NCI-H2081 treated with DMSO at 0.1 percent for 48 hours (cell line): ENCODE measurements around the gene CDC20.

Experiments used
- DNase-seq: peaks from one replicate; lab custom pipeline; 2025; lab: John Stamatoyannopoulos, UW

CDC20 gene

GRCh38 chr1:43329995-43330751, 28.6 kb upstream of the CDC20 start:
- no peak for DNase-seq

- DNase-seq: no peak
Measured at GRCh38 chr1:43331688-43332087, 27.1 kb upstream of the CDC20 start.

- no peak for DNase-seq
Measured at GRCh38 chr1:43334453-43335205, 24.2 kb upstream of the CDC20 start.

- no peak for DNase-seq
Measured at GRCh38 chr1:43337588-43337987, 21.2 kb upstream of the CDC20 start, which contains the start of gene MPL. Gene MPL (plus strand): TSS chr1:43337818. CDS start chr1:43337849, 31 bp downstream.

GRCh38 chr1:43338001-43338400, 20.8 kb upstream of the CDC20 start:
- DNase-seq: no peak

GRCh38 chr1:43339584-43340232, 19.1 kb upstream of the CDC20 start:
- no peak for DNase-seq

- DNase-seq: no peak
Measured at GRCh38 chr1:43340559-43340958, 18.2 kb upstream of the CDC20 start.

GRCh38 chr1:43344267-43344850, 14.4 kb upstream of the CDC20 start:
- no peak for DNase-seq

GRCh38 chr1:43345120-43345519, 13.7 kb upstream of the CDC20 start:
- DNase-seq: no peak

GRCh38 chr1:43346636-43347035, 12.1 kb upstream of the CDC20 start:
- DNase-seq: no peak

GRCh38 chr1:43348343-43348808, 10.4 kb upstream of the CDC20 start:
- DNase-seq: no peak

- DNase-seq: peak; percentile 51
Measured at GRCh38 chr1:43348809-43349593, 9.8 kb upstream of the CDC20 start.

- DNase-seq: no peak
Measured at GRCh38 chr1:43349594-43350306, 9.0 kb upstream of the CDC20 start.

GRCh38 chr1:43350976-43351375, 7.8 kb upstream of the CDC20 start:
- DNase-seq: no peak

- no peak for DNase-seq
Measured at GRCh38 chr1:43351421-43352350, 7.1 kb upstream of the CDC20 start.

GRCh38 chr1:43352351-43352705, 6.5 kb upstream of the CDC20 start:
- no peak for DNase-seq

GRCh38 chr1:43352881-43353280, 5.9 kb upstream of the CDC20 start:
- no peak for DNase-seq

GRCh38 chr1:43354471-43354870, 4.3 kb upstream of the CDC20 start:
- no peak for DNase-seq

- DNase-seq: no peak
Measured at GRCh38 chr1:43354936-43355335, 3.8 kb upstream of the CDC20 start.

- DNase-seq: no peak
Measured at GRCh38 chr1:43357251-43357650, 1.5 kb upstream of the CDC20 start.
